NCI-H345 treated with DMSO at 0.1 percent for 48 hours (cell line): ENCODE data around the gene ZNF823.
"Not testable (repeated sequence)": the region's sequence is repeated elsewhere in the genome, so short reads cannot be mapped to it uniquely, and the experiment has no call there.

Experiments
- DNase-seq: peaks from one replicate; lab custom pipeline; 2025; ENCODE audit not compliant: unreplicated experiment; lab: John Stamatoyannopoulos, UW

The ZNF823 gene

GRCh38 chr19:11738746-11739620 lies at the start of gene ZNF823:
Gene ZNF823, minus strand, starts transcription at chr19:11738946. Its CDS starts 127 bp downstream, at chr19:11738819.
- DNase-seq: peak; percentile 47

- no peak for DNase-seq
Measured at GRCh38 chr19:11787536-11787935, 48.8 kb upstream of the ZNF823 start.

GRCh38 chr19:11784356-11784755 lies 45.6 kb upstream of the ZNF823 start:
- no peak for DNase-seq

- DNase-seq: no peak
Measured at GRCh38 chr19:11783767-11784166, 45.0 kb upstream of the ZNF823 start.

- no peak for DNase-seq
Measured at GRCh38 chr19:11781295-11782057, 42.7 kb upstream of the ZNF823 start.

GRCh38 chr19:11780431-11781020 lies 41.8 kb upstream of the ZNF823 start:
- no peak for DNase-seq

GRCh38 chr19:11776669-11777068 lies 37.9 kb upstream of the ZNF823 start:
- DNase-seq: not testable (repeated sequence)

GRCh38 chr19:11771520-11771919 lies 32.8 kb upstream of the ZNF823 start:
- not testable (repeated sequence) for DNase-seq

GRCh38 chr19:11769995-11770394 lies 31.2 kb upstream of the ZNF823 start:
- no peak for DNase-seq

GRCh38 chr19:11767633-11768133 lies 28.9 kb upstream of the ZNF823 start:
- no peak for DNase-seq

- peak; percentile 18 for DNase-seq
Measured at GRCh38 chr19:11766597-11767591, 28.1 kb upstream of the ZNF823 start, which contains the start of gene ZNF441. Gene ZNF441, plus strand, starts transcription at chr19:11767000. Its CDS starts 194 bp downstream, at chr19:11767194.

GRCh38 chr19:11763611-11764010 lies 24.9 kb upstream of the ZNF823 start:
- DNase-seq: no peak

GRCh38 chr19:11763117-11763516 lies 24.4 kb upstream of the ZNF823 start:
- DNase-seq: no peak

GRCh38 chr19:11759805-11760204 lies 21.1 kb upstream of the ZNF823 start:
- no peak for DNase-seq

- no peak for DNase-seq
Measured at GRCh38 chr19:11756965-11757364, 18.2 kb upstream of the ZNF823 start.

GRCh38 chr19:11754663-11755062 lies 15.9 kb upstream of the ZNF823 start:
- DNase-seq: no peak

GRCh38 chr19:11752244-11752736 lies 13.5 kb upstream of the ZNF823 start:
- no peak for DNase-seq

GRCh38 chr19:11749751-11750150 lies 11.0 kb upstream of the ZNF823 start:
- DNase-seq: no peak

- DNase-seq: no peak
Measured at GRCh38 chr19:11747277-11747676, 8.5 kb upstream of the ZNF823 start.

GRCh38 chr19:11745869-11746268 lies 7.1 kb upstream of the ZNF823 start:
- DNase-seq: no peak
